Measurements from ENCODE around the gene NCDN.
A peak's percentile ranks its signal among the peaks of the same experiment; 100 is the strongest.

NCDN gene, protein sequence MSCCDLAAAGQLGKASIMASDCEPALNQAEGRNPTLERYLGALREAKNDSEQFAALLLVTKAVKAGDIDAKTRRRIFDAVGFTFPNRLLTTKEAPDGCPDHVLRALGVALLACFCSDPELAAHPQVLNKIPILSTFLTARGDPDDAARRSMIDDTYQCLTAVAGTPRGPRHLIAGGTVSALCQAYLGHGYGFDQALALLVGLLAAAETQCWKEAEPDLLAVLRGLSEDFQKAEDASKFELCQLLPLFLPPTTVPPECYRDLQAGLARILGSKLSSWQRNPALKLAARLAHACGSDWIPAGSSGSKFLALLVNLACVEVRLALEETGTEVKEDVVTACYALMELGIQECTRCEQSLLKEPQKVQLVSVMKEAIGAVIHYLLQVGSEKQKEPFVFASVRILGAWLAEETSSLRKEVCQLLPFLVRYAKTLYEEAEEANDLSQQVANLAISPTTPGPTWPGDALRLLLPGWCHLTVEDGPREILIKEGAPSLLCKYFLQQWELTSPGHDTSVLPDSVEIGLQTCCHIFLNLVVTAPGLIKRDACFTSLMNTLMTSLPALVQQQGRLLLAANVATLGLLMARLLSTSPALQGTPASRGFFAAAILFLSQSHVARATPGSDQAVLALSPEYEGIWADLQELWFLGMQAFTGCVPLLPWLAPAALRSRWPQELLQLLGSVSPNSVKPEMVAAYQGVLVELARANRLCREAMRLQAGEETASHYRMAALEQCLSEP

DNA sequence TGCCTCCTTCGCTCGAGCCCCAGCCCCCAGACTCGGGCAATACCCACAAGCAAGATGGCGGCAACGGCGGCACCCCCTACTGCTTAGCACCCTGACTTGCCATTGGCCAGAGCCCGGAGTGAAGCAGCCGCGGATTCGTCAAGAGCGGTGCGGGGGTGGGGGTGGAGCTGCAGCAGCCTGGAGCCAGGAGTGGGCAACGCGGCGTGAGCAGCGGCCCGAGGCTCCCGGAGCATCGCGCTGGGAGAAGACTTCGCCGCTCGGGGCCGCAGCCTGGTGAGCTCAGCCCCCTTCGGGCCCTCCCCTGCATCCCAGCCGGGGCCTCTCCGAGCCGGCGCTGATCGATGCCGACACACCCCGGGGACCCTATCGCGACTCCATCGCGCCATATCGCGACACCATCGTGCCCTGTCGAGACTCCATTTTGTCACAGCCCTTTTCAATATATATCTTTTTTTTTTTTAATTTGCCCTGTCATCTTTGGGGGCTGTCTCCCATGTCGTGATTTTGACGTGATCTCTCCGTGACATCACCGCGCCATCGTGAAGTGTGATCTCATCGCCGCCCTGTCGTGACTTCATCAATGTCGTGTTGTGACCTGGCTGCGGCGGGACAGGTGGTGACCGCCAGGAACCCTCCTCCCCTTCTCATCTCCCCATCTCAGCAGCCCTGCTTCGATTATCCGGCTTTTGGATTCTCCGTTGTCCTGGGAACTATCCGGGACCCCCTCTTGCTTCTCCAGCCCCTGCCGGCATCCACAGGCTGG lies at the start of gene NCDN:
NCDN (plus strand) TSS at position 189 of the 763 bp plus-strand sequence; CDS start at position 581, 392 bp downstream.
- DNase-seq: peak in 54 of 56 donors; percentile 76 to 100 (median 96)

DNA sequence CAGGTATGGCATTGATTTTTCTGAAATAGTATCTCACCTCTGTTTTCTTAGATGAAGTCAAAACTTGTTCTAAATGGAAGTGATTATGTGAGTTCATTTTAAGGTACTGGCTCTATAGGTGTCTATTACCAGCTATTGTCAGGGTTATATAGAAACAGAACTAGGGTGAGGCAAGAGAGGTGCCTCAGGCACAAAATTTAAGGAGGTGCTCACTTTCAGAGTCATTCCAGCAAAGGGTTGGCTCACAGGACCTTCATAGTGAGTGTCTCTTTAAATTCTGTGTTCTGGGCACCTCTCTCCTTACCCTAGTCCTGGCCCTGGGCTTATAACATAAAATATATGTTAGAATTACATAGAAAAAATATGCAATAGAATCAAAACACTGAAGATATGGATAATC lies 49.7 kb upstream of the NCDN start:
- no peak for DNase-seq

DNA sequence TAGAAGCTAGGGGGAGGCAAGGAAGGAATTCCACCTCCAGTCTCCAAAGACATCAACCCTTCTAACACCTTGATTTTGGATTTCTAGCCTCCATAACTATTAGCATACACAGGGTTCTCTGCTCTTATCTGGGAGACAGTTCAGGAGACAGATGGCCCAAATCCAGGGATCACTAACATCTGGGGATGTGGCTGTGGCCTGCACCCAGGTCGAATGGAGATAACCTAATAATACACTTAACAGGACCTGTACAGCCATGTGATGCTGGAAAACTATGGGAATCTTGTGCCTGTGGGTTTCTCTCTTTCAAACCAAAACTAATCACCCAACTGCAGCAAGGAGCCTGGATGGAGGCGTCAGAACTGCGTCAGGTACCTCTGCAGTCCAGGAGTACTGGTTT lies 48.0 kb upstream of the NCDN start:
- no peak for DNase-seq

DNA sequence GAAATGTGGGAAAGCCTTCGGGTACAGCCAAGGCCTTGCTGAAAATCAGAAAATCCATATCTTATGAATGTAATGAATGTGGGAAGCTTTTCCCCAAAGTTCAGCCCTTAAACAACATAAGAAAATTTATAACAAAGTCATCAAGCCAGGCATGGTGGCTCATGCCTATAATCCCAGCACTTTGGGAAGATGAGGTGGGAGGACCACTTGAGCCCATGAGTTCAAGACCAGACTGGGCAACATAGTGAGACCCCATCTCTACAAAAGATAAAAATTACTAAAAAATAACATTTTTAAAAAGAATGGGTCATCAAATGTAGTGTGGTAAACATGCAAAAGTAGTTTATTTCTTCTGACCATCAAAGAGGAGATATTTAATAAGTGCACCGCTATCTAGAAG lies 46.3 kb upstream of the NCDN start:
- no peak for DNase-seq

DNA sequence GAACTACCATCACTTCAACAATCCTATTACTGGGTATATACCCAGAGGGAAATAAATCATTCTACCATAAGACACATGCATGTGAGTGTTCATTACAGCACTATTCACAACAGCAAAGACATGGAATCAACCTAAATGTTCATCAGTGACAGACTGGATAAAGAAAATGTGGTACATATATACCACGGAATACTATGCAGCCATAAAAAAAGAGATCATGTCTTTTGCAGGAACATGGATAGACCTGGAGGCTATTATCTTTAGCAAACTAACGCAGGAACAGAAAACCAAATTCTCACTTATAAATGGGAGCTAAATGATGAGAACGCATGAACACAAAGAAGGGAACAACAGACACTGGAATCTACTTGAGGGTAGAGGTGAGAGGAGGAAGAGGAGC lies 39.4 kb upstream of the NCDN start:
- no peak for DNase-seq

DNA sequence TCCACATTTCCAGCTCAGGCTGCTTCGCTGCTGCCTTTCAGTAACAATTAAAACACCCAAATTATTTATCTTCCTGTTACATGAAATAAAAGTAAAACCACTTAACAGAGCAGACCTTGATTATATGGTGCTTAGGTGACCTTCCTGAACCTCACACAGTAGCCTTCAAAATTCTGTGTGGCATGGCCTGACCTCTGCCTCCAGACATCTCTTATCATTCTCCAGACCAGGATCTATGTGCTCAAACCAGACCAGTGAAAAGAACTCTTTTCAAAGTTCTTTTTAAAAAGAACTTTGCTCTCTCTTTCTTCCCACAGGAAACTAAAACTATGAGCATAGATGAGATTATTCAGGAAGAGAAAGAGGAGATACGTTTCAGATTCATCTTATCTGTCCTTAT lies 38.2 kb upstream of the NCDN start:
- no peak for DNase-seq

DNA sequence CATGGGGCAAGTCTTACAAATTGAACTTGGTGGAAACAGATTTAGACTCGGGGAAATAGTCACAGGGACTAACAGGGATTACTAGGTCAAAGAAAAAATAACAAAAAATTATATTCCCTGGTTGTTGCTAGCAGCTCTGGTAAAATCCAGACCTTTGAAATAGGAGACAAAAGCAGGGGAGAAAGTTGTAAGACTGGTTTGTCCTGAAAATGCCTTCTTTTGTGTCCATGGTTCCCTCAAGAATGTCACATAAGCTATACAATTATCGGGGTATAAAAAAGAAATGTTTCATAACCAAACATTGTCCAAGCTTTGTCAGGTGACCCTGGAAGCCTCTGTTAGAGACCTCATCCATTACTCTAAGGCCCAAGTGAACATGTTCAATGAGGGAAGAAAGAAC lies 33.5 kb upstream of the NCDN start:
- no peak for DNase-seq

DNA sequence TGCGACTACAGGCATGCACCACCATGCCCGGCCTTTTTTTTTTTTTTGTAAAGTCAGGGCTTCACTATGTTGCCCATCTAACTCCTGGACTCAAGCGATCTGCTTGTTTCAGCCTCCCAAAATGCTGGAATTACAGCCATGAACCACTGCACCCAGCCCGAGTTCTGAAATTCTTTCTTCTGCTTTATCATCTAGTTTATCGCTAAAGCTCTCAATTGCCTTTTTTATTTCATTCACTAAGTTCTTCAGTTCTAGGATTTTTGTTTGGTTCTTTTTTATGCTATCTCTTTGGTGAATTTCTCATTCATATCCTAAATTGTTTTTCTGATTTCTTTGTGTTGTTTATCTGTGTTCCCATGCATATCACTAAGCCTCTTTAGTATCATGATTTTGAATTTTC lies 27.4 kb upstream of the NCDN start:
- no peak for DNase-seq

DNA sequence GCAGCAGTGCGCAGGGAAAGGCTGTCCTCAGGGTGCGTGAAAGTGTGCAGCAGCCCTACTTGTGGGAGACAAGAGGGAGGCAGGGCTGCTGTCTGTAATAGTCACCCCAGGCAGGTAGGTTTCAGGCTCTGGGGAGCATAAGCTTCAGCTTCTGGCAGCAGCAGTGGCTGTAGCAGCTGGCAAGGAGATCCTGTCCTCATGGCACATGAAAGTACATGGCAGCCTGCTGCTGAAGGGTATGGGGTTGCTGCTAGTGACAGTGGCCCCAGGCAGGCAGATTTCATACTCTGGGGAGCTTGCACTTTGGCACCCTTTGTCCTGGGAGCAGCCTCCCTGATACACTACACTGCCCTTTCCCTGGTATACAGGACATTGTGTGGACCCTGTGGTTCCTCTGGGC lies 26.7 kb upstream of the NCDN start:
- no peak for DNase-seq

DNA sequence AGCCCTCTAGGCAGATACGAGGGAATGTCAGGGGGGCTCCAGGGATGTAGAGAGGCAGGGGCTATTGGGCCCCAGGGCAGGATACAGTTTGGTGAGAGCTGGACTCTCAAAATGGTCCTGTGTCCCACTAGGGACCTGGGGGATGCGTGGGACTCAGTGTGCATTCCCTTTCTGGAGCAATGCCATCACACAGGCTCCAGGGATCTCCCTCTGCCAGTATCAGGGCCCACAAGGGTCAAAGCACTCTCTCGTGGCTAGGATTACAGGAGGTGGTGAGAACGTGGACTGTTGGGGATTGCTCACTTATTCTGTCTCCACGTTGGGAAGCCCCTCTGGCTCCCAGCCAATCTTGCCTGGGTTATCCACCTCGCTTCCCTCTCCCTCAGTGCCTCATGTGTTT lies 26.2 kb upstream of the NCDN start:
- no peak for DNase-seq

DNA sequence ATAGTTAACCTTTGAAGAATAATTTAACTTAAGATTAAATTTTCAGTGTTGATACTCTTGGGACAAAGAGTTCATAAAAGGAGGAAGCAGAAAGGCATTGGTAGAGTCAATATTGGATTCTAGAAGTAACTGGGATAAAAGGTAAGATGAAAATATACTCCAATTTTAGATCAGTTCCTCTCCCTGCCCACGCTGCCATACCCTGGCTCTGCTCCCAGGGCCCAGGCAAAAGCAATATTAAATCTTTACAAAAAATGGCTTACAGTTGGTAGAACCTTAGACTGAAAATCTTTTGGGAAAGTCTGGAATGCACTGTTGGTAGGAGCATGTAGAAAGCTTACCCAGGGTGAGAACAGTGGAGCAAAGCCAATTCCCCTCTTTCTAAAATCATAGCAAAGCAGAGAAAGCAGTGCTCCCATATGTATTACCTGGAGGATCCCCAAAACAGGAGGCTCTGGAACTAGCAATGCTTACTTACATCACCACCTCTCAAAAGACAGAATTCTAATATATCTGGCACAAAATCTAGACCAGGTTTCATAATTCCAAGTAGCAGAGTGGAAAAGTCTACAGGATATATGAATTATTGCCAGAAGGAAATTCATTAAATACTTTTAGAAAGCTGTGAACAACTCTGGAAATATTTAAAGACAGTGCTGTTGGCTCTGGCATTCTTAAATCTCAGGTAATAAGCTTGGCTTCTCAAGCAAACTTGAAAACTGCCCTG lies 24.9 kb upstream of the NCDN start:
- no peak for DNase-seq

DNA sequence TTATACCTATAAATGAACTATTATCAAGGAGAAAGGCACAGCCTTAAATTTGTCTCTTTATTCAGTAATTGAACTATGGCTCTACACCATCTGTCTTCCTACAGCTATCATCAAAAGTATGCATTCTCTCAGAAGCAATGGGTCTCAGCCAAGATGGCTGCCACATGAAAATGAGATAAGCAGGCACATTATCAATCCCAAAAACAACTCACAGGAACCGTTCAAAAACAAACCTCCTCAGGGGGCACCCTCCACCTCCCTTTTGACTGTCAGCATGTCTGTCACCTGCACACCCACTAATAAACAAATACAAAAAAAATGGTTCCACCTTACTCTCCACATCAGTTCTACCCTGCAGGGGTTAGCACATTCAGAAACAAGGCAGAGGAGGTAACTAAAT lies 24.0 kb upstream of the NCDN start:
- DNase-seq: no peak

DNA sequence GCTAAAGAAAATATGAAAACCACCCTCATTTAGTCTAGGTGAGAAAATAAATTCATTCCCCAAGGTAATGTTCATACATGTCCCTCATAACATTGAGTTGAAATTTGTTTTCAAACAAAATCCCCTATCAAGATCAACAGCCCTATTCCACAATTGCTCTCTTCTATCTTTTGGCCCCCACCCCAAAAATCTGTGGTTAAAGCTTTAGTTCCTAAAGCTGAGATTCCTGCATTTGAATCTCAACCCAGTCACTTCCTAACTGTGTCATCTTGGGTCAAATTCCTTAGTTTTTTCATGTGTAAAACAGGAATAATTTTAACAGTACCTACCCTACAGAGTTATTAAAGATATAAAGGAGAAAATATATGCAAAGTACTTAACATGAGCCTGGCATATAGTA lies 22.4 kb upstream of the NCDN start:
- DNase-seq: no peak

DNA sequence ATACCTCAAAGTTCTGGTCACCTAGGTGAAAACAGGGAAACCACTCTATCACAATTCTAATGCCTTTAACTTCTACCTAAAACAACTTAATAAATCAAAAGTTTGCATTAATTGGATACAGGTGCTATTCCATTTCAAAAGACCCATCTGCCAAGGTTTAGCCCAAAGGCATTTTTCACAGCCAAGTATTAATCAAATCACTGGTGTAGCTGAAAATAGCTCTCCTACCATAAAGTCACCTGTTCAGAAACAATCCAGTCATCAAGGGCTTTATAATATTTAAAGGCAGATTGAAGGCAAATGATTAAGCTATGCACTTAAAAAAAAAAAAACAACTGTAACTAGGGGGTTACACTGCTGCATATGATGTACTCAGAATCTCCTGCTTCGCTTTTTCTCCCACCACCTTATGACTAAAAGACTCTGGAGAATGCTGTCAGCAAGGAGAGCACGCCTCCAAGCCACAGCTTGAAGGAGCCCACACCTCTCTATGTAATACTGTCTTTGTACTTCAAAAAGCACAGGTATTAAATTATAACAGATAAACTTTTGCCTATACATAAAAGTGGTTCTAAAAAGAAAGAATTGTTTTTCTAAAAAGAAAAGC lies 20.9 kb upstream of the NCDN start:
- DNase-seq: no peak

DNA sequence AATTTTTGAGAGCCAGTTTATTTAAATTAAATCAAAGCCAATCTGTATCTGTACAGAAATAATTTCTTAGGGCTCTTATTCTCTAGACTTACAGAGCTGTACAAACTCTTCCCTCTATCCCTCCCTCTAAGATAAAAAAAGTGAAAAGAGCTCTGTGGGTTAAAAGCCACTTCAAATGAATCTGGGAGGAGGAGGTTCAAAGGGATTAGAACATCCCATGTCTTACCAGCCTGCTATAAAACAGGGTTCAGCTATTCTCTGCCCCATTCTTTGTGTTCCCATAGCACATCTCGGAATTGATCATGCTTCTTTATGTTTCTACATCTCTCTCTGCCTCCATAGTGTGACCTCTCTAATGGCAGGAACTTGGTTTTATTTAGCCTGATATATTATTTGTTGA lies 19.8 kb upstream of the NCDN start:
- DNase-seq: no peak

DNA sequence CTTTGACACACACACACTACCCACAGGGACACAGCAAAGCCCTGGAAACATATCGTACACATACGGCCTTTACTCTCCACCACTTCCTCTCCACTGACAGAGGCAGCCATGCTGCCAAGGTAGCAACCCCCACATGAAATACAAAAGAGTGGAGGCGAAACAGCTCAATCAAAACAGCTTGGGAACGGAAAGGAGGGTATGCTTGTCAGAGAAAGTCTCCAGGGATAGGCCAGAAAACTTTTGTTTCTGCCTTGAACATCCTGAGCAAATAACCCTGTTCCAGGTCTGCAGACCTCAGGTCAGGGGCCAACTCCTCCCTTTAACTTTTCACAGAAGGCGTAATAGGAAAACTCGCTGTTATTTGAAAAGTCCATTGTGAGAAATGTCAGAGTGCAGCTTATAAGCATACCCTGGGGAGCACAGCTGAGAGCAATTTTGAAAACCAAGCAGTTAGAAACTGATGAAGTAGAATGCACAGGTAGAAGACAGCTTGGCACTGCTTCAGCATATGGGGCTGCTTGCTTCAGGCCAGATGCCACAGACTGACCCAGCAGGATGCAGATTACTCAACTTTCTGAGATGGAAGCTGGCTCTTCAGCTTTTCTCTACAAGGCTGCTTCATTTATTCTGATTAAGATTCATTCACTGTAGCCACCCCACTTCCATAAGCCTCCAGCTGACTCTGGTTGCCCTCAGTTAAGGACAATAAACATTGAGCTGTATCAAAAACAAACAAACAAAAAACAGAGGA lies 18.4 kb upstream of the NCDN start:
- DNase-seq: no peak

DNA sequence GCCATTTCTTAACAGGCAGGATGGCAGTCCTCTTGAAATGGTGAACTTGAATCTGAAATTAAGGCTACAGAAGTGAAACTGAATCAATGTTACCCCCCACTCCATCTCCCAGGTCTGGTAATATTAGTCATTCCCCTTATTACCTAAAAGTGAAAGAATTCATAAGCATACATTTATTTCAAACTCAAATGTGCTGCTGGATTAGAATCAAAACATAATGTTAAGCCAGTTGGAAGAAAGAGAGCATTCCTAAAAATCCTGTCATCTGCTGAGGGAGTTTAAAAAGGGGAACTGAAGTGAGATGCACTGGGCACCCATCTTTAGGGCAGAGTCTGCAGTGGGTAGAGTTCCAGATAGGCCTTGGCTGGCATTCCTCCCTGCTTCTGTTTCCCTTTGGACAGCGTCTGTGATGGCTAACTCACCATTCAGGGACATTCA lies 17.8 kb upstream of the NCDN start:
- DNase-seq: peak in 2 of 56 donors; percentile 5 to 21

DNA sequence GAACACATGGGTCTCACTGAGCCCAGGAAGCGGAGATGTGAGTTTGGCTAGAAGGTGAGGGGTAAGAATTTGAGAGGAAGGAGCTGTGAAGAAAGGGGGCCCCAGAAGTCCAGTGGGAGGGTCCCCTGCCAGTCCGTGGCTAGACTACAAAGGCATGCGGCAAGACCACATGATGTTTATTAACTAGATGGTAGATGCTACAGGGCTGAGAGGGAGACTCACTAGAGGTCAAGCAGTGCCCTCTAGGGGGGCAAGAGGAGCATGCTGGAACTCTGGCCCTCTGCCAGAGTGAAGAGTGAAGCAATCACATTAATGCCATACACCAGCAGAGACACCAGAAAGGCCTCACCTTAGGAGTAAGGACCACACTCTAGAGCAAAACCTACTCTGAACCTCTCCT lies 12.6 kb upstream of the NCDN start:
- peak in 21 of 56 donors; percentile 15 to 73 (median 37) for DNase-seq

DNA sequence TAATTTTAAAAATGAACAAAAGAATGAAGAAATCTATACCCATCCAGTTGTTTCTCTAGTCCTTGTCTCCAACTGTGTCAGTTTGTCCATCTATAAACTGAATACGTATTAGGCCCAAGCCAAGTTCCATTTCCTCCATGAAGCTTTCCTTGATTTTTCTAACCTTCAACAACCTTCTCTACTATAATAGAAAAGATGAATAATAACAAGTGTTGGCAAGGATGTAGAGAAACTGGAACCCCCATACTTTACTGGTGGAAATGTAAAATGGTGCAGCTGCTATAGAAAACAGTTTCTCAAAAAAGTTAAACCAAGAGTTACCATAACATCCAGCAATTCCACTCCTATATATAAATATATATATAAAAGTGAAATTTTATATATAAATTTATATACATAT lies 11.0 kb upstream of the NCDN start:
- DNase-seq: no peak

DNA sequence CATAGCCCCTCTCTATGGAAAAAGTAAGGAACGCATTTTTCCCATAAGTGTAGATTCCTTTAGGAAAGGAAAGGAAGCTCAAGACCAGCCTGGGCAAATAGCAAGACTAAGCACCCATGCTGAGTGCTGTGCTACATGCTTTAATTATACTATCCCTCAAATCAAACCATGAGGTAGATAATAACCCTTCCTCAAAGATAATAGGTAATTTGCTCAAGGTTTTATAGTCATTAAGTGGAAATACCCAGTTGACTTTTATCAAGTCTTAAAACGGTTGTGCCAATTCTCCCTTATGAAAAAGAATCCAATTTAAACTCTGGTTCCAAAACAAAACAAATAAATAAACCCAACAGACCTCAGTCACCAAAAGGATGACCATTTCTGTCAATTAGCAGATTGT lies 3.7 kb upstream of the NCDN start:
- DNase-seq: no peak

All from amygdala (tissue), 56 donors.